Activated CD4-positive, alpha-beta T cell treated with anti-CD3 and anti-CD28 coated beads, Interleukin-2, amount 10 ng/mL, durations not matched to agents 24 days and 14 days (primary cell): ENCODE results near the gene MLLT10. TPM values are rescaled to one million over a fixed set of nuclear protein-coding genes. Genes with fewer than 3 reads are reported as not detected.
"Not testable (repeated sequence)": the region's sequence is repeated elsewhere in the genome, so short reads cannot be mapped to it uniquely, and the experiment has no call there.

Experiments used
- DNase-seq: peaks from one replicate; pipeline ENCODE4 v3.0.0; 2022
- H3K27ac Mint-ChIP-seq: one replicate; pipeline ENCODE4 v1.8.0; 2022; ENCODE audit warnings: mild to moderate bottlenecking, mixed read lengths
- H3K27me3 Mint-ChIP-seq: one replicate; pipeline ENCODE4 v1.8.0; 2022; ENCODE audit warnings: mixed read lengths
- H3K36me3 Mint-ChIP-seq: one replicate; pipeline ENCODE4 v1.8.0; 2022; ENCODE audit warnings: low read depth, mild to moderate bottlenecking, mixed read lengths
- H3K4me1 Mint-ChIP-seq: one replicate; pipeline ENCODE4 v1.8.0; 2021; ENCODE audit warnings: mixed read lengths
- H3K4me3 Mint-ChIP-seq: one replicate; pipeline ENCODE4 v1.8.0; 2022; ENCODE audit warnings: mild to moderate bottlenecking, moderate library complexity, mixed read lengths
- H3K9me3 Mint-ChIP-seq: one replicate; pipeline ENCODE4 v1.8.0; 2021; ENCODE audit warnings: mixed read lengths
- intact Hi-C: fragments of 100-400 bp; cut with micrococcal nuclease; formaldehyde crosslinking; loops from one replicate; pipeline ENCODE4 v1.15.1; 2023
- total RNA-seq: library from RNA; stranded (reverse); gene quantifications from 2 replicates; pipeline ENCODE4 v1.2.3, GENCODE V29; 2022

MLLT10 gene
- total RNA-seq, 1 donor from 2014 or later = 42.0 TPM

DNA sequence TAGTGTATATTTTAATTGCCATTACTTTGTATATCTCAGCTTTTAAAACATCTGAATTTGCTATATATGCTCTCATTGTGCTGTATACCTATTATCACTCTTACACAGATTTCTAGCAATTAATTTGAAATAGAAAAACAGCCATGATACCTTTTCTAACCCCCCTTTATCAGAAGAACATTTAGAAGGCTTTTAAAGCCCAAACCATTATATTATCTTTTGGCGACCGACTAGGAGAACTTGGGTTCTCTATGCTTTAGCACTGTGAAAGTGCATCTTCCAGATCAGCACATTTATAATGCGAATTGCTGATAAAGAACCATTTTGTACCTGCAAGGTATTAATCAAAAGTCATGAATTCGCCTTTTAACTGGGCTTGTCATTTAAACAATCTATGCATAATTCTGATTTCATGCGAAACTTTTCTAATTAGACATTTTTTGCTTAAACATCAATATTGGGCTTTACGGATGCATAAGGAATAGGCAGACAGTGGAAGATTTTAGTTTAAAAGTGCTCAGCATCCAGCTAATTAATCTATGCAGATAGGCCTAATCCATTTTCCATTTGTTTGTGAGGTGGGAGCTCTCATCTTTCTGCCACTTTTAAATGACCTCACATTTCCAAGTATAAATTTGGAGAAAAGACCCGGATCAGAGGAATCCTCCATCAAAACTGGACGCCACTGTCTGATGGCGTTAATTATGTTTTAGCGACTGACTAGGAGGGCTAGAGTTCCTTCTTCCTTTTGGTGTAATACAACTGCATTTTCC is 1.2 kb upstream of the MLLT10 start:
- H3K27me3 Mint-ChIP-seq = peaks cover 21% of the 10 kb centered on the region
- intact Hi-C loops = loop anchor here (1.0 to 5.0 kb wide), 4 partner anchors 8 to 719 kb away; partner anchors contain the start of gene SKIDA1
- peak overlapping the region; percentile 88 for H3K4me3 Mint-ChIP-seq
- no peak for DNase-seq
- H3K36me3 Mint-ChIP-seq = peaks cover 9% of the 10 kb centered on the region
- H3K4me1 Mint-ChIP-seq = peaks cover 24% of the 10 kb centered on the region
- H3K27ac Mint-ChIP-seq = peak overlapping the region; percentile 93
- H3K9me3 Mint-ChIP-seq = no peaks in the 10 kb centered on the region

DNA sequence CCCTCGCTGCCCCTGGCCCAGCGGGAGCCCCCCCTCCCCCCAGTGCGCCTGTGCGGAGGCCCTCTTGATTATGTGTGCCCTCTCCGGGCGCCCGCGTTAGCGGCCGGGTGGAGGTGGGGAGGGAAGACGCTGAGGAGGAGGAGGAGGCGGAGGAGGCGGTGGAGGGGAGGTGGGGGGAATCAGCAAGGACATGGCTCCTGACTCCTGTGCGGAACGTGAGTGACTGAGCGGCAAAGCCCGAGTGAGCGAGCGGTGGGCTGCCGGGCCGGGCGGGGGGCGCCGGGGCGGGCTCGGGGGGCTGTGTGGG is 201 bp downstream of the MLLT10 start:
- peaks cover 9% of the 10 kb centered on the region for H3K27me3 Mint-ChIP-seq
- peaks cover 24% of the 10 kb centered on the region for H3K4me1 Mint-ChIP-seq
- no peaks in the 10 kb centered on the region for H3K9me3 Mint-ChIP-seq
- peaks cover 13% of the 10 kb centered on the region for H3K36me3 Mint-ChIP-seq
- no peak for DNase-seq
- peak overlapping the region; percentile 88 for H3K27ac Mint-ChIP-seq
- intact Hi-C loops = loop anchor here (1.0 to 5.0 kb wide), 4 partner anchors 16 to 718 kb away; no protein-coding TSS in a partner anchor
- peak overlapping the region; percentile 88 for H3K4me3 Mint-ChIP-seq

DNA sequence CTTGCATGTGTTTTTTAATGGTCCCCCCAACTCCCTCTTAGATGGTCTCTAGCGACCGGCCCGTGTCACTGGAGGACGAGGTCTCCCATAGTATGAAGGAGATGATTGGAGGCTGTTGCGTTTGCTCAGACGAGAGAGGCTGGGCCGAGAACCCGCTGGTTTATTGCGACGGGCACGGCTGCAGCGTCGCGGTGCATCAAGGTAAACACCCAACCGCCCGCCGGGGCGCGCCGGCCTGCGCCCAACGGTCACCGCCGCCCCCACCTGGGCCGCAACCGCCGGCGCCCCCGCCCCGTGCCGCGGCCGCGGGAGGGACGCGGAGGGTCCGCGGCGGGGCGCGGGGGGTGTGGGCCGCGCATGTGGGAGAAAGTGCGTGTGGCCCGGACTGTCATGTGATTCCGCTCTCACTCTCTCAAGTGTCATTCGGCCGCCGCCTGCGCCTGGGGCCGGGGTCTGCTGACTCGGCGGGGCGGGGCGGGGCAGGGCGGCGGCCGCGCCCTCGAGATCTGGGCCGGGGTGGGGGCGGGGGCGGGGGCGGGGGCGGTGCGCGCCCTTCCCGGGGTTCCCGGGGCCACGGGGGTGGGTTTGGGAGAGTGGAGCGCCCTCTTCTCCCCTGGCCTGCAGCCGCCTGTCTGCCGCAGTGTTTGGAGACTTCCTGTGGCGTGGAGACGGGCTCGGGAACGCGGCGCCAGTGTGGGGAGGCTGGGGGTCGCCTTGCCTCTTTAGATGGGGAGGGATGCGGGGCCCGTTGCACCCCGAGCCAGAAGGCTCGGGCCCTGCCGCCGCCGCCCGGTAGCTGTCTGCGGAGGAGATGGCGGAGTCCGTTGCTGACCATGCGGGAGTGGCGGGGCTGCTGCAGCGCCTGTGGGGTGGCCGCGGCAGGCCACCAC is 817 bp downstream of the MLLT10 start:
- H3K27ac Mint-ChIP-seq = peak overlapping the region; percentile 88
- DNase-seq = peak; percentile 83

DNA sequence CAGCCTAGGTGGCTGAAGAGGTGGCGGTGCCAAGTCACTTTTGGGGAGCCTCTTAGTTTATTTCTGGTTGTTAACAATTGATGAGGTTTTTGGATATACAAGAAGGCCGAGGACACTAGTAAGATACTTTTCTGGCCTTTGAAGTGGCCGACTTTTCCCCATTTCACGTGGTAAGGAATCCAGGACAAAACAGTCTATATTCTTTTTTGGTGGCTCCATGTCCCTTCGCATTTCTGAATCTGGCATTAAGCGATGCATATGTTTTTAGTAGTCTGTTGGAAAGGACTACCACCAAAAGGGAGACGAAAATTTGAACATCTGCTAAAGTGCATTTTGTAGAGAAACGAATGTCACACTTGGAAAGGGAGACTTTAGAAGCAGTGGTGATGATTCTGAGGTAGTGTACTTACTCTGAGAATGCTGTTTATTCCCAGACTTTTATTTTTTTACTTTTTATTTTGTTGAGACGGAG is 1.5 kb downstream of the MLLT10 start:
- no peaks in the 10 kb centered on the region for H3K9me3 Mint-ChIP-seq
- DNase-seq = peak; percentile 58
- H3K4me1 Mint-ChIP-seq = peaks cover 24% of the 10 kb centered on the region
- H3K27ac Mint-ChIP-seq = peak overlapping the region; percentile 34
- H3K36me3 Mint-ChIP-seq = peaks cover 21% of the 10 kb centered on the region
- peak overlapping the region; percentile 88 for H3K4me3 Mint-ChIP-seq
- H3K27me3 Mint-ChIP-seq = peaks cover 4% of the 10 kb centered on the region
- intact Hi-C loops = loop anchor here (2.0 kb wide), 1 partner anchor 39 kb away; no protein-coding TSS in a partner anchor

More for the DNA sequence above, 817 bp downstream of the MLLT10 start:
- Mint-ChIP-seq H3K36me3 (peaks cover 17% of the 10 kb centered on the region), H3K9me3 (no peaks in the 10 kb centered on the region), H3K27me3 (peaks cover 5% of the 10 kb centered on the region), H3K4me3 (peak overlapping the region; percentile 88), H3K4me1 (peaks cover 24% of the 10 kb centered on the region)
- intact Hi-C loops = loop anchor here (1.0 to 5.0 kb wide), 4 partner anchors 17 to 717 kb away; no protein-coding TSS in a partner anchor

DNA sequence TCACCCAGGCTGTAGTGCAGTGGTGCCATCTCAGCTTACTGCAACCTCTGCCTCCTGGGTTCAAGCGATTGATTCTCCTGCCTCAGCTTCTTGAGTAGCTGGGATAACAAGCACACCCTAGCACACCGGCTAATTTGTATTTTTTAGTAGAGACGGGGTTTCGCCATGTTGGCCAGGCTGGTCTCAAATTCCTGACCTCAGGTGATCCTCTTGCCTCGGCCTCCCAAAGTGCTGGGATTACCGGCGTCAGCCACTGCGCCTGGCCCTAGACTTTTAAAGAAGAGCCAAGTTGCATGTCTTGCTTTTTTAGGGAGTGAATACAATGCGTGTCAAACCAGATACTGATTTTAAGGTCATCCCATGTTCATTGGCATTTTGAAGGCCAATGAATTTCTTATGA is 1.9 kb downstream of the MLLT10 start:
- not testable (repeated sequence) for H3K27me3 Mint-ChIP-seq, H3K9me3 Mint-ChIP-seq, H3K27ac Mint-ChIP-seq, H3K4me3 Mint-ChIP-seq
- DNase-seq = peak; percentile 56
- Mint-ChIP-seq H3K4me1 (peaks cover 24% of the 10 kb centered on the region), H3K36me3 (peaks cover 24% of the 10 kb centered on the region)
- intact Hi-C loops = loop anchor here (2.0 kb wide), 1 partner anchor 39 kb away; no protein-coding TSS in a partner anchor

DNA sequence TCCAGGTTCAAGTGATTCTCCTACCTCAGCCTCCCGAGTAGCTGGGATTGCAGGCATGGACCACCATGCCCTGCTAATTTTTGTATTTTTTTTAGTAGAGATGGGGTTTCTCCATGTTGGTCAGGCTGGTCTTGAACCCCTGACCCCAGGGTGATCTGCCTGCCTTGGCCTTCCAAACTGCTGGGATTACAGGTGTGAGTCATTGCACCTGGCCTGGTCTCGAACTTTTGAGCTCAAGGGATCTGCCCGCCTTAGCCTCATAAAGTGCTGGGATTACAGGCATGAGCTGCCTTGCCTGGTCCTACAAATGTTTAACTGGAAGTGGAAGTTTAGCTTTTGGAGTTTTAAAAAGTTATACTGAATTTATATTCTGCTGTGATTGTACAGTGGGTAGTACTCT is 2.8 kb downstream of the MLLT10 start:
- no peaks in the 10 kb centered on the region for H3K27me3 Mint-ChIP-seq
- peaks cover 24% of the 10 kb centered on the region for H3K4me1 Mint-ChIP-seq
- intact Hi-C loops = no loop called here
- peak overlapping the region; percentile 2 for H3K27ac Mint-ChIP-seq
- no peak overlapping the region for H3K4me3 Mint-ChIP-seq
- peaks cover 30% of the 10 kb centered on the region for H3K36me3 Mint-ChIP-seq
- H3K9me3 Mint-ChIP-seq = no peaks in the 10 kb centered on the region
- DNase-seq = no peak

DNA sequence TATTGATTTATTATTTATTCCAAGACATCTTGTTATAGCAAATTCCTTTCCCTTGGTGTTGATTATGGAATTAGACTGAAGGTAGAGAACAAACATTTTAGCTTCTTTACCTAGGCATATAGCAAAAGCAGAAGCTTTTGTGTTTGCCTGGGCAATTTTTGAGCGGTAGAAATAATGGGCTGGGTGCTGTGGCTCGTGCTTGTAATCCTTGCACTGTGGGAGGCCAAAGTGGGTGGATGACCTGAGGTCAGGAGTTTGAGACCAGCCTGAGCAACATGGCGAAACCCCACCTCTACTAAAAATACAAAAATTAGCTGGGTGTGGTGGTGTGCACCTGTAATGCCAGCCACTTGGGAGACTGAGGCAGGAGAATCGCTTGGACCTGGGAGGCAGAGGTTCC is 6.7 kb downstream of the MLLT10 start:
- H3K27me3 Mint-ChIP-seq, H3K4me3 Mint-ChIP-seq, intact Hi-C loops, H3K4me1 Mint-ChIP-seq, H3K27ac Mint-ChIP-seq, H3K9me3 Mint-ChIP-seq, DNase-seq: not testable (repeated sequence)
- H3K36me3 Mint-ChIP-seq = peaks cover 58% of the 10 kb centered on the region

DNA sequence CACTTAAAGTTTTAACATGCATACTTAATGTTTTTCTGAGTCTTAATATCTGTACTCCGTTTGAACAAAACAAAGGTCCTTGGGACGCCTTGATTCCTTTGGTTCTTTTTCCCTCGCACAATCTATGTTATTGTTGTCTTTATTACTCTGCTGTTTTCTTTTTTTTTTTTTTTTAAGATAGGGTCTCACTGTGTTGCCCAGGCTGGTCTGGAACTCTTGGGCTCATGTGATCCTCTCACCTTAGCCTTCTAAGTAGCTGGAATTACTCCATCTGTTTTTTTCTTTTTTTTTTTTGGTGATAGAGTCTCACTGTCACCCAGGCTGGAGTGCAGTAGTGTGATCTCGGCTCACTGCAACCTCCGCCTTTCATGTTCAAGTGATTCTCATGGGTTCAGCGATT is 13.2 kb downstream of the MLLT10 start:
- Mint-ChIP-seq H3K27me3 (no peaks in the 10 kb centered on the region), H3K27ac (no peak overlapping the region), H3K4me1 (peaks cover 6% of the 10 kb centered on the region), H3K4me3 (no peak overlapping the region), H3K36me3 (peaks cover 55% of the 10 kb centered on the region), H3K9me3 (no peaks in the 10 kb centered on the region)
- DNase-seq = no peak
- intact Hi-C loops = no loop called here

DNA sequence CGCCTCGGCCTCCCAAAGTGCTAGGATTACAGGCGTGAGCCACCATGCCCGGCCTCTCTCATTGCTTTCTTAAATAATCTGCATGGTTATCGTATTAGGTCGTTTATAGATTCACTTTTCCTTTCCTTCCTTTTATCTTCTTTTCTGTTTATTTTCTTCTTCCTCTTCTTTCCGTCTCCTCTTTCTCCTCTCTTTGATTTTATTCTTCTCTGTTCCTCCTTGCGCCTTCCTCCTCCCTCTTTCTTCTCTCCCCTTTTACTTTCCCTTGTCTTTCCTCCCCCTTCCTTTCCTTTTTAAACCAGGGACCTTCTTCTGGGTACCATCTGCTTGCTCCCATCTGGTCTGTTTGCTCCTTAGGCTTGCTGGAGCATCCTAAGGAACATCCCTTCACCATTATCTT is 18.6 kb downstream of the MLLT10 start:
- no peak overlapping the region for H3K4me3 Mint-ChIP-seq
- peaks cover 57% of the 10 kb centered on the region for H3K36me3 Mint-ChIP-seq
- no peaks in the 10 kb centered on the region for H3K27me3 Mint-ChIP-seq
- peak overlapping the region; percentile 45 for H3K27ac Mint-ChIP-seq
- H3K9me3 Mint-ChIP-seq = no peaks in the 10 kb centered on the region
- peaks cover 19% of the 10 kb centered on the region for H3K4me1 Mint-ChIP-seq
- no peak for DNase-seq
- intact Hi-C loops = no loop called here

DNA sequence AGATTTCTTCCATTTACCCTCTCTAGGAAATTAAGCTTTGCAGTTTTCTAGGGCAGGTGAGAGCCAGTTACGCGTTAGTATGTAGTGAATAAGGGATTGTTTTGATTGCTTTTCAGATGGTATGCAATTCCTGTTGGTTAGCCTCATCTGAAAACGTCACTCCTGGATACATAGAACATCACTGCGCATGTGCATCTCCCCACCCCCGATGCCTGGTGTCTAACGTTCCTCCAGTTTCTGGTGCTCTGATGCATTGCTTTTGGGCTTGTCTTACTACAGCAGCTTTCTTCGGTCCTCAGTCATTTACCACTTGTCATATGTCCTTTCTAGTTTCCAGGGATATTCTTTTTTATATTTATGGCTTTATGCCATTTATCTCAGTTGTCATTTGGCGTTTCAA is 22.5 kb downstream of the MLLT10 start:
- intact Hi-C loops = no loop called here
- Mint-ChIP-seq H3K27me3 (no peaks in the 10 kb centered on the region), H3K4me1 (peaks cover 16% of the 10 kb centered on the region), H3K27ac (peak overlapping the region; percentile 25), H3K36me3 (peaks cover 61% of the 10 kb centered on the region), H3K9me3 (no peaks in the 10 kb centered on the region), H3K4me3 (no peak overlapping the region)
- no peak for DNase-seq

DNA sequence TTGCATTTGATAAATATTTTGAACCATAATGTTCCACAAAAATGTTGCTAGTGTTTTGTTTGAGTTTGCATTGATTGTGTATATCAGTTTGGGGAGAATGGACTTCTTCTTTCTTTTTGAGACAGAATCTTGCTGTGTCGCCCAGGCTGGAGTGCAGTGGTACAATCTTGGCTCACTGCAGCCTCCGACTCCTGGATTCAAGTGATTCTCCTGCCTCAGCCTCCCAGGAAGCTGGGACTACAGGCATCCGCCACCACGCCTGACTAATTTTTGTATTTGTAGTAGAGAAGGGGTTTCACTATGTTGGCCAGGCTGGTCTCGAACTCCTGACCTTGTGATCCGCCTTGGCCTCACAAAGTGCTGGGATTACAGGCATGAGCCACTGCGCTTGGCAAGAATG is 25.0 kb downstream of the MLLT10 start:
- H3K27ac Mint-ChIP-seq, DNase-seq, H3K27me3 Mint-ChIP-seq, H3K4me3 Mint-ChIP-seq, intact Hi-C loops, H3K9me3 Mint-ChIP-seq: not testable (repeated sequence)
- peaks cover 47% of the 10 kb centered on the region for H3K36me3 Mint-ChIP-seq
- H3K4me1 Mint-ChIP-seq = peaks cover 11% of the 10 kb centered on the region

DNA sequence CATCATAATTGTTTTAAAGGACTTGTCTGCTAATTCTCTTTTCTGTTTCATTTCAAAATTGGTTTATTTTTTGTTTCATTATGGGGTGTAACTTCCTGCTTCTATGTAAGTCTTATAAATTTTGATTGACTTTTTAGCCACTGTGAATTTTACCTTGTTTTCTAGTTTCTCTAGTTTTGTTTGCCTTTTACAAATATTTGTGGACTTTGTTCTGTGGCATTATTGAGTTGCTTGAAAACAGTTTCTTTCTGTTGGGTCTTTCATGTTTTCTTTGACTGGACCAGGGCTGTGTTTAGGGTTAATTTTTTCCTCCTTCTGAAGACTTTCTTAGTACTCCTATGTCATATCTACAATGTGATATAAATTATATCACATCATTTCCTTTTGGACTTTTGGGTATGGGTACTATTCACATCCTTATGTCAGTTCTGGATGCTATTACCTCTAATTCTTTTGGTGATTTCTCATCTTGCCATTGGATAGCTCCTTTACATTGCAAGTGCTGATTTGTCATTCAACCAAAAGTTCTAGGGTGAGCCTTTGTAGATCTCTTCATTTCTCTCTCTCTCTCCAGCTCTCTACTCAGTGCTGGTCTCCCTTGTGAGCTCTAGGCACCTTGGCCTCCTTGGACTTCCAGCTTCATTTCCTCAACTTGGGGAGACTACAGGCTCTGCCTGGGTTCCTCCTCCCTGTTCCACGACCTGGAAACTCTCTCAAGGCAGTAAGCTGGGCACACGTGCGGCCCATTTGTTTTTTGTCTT is 36.9 kb downstream of the MLLT10 start:
- no peak overlapping the region for H3K4me3 Mint-ChIP-seq
- DNase-seq = peak; percentile 51
- peaks cover 39% of the 10 kb centered on the region for H3K36me3 Mint-ChIP-seq
- H3K27me3 Mint-ChIP-seq = no peaks in the 10 kb centered on the region
- H3K9me3 Mint-ChIP-seq = no peaks in the 10 kb centered on the region
- intact Hi-C loops = no loop called here
- peaks cover 26% of the 10 kb centered on the region for H3K4me1 Mint-ChIP-seq
- no peak overlapping the region for H3K27ac Mint-ChIP-seq

DNA sequence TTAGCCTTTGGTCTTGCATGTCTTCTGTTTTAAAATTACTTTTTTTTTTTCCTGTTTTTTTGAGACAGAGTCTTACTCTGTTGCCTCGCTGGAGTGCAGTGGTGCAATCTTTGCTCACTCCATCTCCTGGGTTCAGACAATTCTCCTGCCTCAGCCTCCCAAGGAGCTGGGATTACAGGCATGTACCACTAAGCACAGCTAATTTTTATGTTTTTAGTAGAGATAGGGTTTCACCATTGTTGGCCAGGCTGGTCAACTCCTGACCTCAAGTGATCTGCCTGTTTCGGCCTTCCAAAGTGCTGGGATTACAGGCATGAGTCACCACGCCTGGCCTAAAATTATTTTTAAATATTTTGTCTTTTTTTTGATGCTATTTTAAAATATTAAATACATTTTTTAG is 38.5 kb downstream of the MLLT10 start:
- Mint-ChIP-seq H3K4me1 (peaks cover 22% of the 10 kb centered on the region), H3K27me3 (no peaks in the 10 kb centered on the region), H3K27ac (no peak overlapping the region), H3K36me3 (peaks cover 43% of the 10 kb centered on the region), H3K9me3 (peaks cover 3% of the 10 kb centered on the region), H3K4me3 (no peak overlapping the region)
- intact Hi-C loops = no loop called here
- DNase-seq = peak; percentile 27
